ENCODE results near the gene C20orf96. TPM values are rescaled to one million over a fixed set of nuclear protein-coding genes. Genes with fewer than 3 reads are reported as not detected.

The C20orf96 gene
- total RNA-seq, 2 donors from 2014 or later = 4.3 to 4.5 TPM

DNA sequence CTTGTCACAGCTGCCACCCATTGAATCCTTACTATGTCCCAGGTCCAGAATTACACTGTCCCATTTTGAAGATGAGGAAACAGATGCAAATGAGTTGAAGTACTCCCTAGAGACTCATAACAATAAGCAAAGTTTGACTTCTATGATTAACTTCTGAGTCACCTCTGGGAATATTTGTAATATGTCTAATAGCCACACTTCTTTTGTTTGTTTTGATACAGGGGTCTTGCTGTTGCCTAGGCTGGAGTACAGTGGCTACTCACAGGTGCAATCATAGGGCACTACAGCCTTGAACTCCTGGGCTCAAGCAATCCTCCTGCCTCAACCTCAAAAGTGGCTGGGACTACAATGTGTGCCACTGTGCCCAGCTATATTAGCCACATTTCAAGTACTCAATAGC is 23.4 kb upstream of the C20orf96 start:
- no peak for DNase-seq (ENCODE audit: low spot score)
- intact Hi-C loops (cut with DNase I) = no loop called here

DNA sequence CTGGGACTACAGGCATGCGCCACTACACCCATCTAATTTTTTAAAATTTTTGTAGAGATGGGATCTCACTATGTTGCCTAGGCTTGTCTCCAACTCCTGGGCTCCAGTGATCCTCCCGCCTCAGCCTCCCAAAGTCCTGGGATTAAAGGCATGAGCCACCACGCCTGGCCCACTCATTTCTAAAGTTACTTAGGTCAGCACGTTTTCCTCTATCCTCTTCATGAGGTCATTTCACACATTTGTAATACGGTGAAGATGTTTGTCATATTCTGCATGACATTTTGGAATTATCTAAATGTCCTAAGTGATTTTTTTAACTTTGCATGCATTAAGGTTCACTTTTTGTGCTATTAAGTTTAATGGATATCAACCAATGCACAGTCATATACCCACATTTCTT is 22.9 kb upstream of the C20orf96 start:
- intact Hi-C loops (cut with DNase I) = no loop called here
- no peak for DNase-seq (ENCODE audit: low spot score)

DNA sequence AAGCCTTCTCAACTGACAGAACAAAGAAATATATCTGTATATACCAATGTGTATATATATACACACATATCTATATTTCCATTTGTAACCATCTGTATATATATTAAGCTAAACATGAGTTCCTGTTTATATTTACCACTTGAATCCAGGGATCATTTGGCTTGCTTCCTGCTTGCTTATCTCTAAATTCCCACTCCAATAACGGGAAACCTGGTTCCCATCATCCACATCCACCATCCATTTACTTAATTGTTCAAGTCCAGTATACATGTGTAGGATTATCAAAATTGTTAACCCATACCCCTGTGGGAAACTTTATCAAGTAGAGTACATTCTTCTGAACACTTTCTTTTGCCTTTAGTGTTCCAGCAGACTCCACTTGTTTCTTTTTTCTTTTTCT is 22.3 kb upstream of the C20orf96 start:
- no peak for DNase-seq (ENCODE audit: low spot score)
- intact Hi-C loops (cut with DNase I) = no loop called here

DNA sequence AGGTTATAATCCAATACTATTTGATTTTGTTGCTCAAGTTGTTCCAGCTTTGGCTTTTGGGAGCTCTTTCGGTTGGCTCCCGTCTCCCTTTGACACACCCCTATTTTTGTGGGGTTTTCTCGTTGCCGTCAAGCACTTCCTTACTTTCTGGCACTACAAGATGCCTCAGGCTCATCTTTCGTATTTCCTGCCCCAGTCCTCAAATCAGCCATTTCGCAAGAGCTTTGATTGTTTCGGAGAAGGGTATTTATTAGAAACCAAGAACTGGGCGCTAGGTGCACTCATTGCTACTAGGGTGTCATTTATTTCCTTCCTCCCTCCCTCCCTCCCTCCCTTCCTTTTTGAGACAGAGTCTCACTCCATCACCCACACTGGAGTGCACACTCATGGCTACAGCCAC is 21.5 kb upstream of the C20orf96 start:
- DNase-seq (ENCODE audit: low spot score) = no peak
- intact Hi-C loops (cut with DNase I) = no loop called here

DNA sequence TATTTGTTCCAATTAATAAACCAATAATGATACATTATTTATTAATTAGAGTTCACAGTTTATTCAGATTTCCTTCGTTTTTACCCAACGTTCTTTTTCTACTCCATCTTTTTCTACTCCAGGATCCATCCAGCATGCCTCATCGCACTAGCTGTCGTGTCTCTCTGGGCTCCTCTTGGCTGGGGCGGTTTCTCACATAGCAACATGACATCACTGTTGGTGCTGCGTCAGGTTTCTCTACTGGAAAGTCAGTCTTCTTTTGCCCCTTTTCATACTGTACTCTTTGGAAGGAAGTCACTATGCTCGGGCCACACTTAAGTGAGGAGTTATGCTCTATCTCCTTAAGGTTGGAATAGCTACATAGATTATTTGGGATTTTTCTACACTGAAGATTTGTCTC is 21.1 kb upstream of the C20orf96 start:
- intact Hi-C loops (cut with DNase I) = no loop called here
- DNase-seq (ENCODE audit: low spot score) = no peak

DNA sequence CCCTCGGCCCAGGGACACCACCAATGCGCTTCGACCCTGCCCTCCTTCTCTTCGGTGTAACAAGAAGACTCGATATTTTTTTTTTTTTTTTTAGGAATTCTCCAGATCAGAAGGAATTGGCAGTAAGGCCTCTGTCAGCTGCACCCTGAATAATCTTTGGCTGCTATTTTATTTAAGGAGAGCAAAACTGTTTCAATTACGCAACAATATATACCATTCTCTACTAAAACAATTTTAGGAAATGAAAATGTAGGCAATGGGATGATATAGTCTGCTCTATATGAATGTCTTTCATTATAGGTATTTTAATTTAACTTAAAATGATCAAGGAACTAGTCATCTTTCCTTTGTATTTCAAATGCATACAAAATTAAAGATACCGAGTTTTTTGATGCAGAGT is 20.1 kb upstream of the C20orf96 start:
- DNase-seq (ENCODE audit: low spot score) = no peak
- intact Hi-C loops (cut with DNase I) = no loop called here

DNA sequence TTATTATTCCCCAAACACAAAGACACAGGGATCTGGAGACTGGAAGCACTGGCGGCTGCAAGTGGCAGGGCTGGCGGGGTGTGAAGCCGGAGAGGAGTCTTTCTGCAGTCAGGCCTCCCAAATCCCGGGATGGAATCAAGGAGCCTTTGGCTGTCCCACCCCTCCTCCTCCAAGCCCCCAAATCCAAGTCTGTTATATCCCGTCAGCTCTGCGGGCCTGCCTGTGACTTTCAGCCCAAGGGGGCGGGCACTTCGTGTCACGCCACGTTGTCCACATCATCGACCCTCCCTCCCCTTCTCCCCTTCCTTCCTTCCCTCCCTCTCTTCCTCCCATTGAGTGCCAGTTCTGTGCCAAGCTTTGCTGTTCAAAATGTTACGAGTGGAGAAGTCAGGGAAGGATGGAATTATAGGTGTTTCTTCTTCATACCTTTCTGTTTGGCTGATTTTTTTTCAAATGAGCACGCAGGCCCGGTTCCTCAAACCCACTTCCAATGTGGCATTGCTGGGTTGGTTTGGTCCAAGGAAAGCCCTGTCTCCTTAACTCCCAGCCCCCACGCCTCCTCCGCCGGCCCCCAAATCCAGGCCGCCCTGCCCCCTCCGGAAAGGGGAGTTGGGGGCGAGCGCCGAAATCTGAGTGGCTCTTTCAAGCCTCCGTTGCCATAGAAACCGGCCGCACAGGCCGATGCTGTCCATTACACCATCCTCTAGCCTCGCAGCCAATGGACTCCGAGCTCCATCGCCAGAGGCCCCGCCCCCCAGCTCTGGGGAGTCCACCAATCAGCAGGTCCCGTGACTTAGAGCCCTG is 19.5 kb upstream of the C20orf96 start:
- intact Hi-C loops (cut with DNase I) = no loop called here

DNA sequence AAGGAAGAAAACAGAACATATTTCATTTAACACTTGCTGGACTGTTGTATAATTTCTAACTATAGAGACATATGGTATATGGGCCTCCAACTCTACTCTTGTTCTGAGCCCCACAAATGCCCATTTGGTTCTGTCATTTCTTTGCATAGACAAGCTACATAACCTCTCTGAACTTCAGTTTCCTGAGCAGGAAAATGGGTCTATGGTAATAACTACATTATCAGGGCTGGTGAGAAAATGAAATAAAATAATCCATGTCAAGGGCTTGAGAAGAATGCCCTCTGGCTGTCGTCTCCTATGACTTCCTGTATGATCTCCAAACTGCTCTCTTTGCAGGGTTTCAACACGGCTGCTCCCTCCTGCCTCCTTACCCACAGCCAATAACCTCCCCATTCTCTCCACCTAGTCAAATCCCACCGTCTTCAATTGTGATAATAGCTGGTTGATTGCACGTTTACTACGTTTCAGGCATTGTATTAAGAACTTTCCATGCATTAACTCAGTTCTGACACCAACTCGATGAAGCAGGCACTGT is 18.8 kb upstream of the C20orf96 start:
- intact Hi-C loops (cut with DNase I) = no loop called here
- no peak for DNase-seq (ENCODE audit: low spot score)

More for the DNA sequence above, 19.5 kb upstream of the C20orf96 start:
- DNase-seq (ENCODE audit: low spot score) = peak; percentile 99

DNA sequence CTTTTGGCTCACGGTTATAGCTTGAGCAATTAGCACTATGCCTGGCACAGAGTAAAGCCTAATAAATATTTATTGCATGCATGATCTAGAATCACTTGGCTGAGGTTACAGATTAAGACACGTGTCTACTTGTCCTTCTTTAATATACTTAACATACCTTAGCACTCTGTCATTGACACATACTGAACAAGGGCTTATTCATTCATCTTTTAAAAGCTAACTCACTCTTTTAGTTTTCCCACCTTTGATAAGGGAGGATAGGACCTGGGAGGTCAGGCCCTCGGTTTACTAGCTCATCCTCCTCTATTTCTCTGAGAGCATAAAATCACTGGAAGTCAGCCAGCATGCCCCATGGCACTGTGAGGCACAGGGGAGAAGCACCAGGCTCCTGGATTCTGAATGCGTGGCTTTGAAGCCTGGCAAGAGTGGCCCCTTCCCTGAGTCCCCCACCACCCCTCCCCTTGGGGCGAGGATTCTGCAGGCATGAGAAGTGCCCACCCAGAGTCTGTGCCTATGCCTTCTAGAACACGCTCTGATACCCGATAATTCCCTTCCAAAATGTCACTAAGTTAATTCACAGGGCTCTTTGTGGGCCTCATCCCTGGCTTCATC is 18.0 kb upstream of the C20orf96 start:
- no peak for DNase-seq (ENCODE audit: low spot score)
- intact Hi-C loops (cut with DNase I) = no loop called here

DNA sequence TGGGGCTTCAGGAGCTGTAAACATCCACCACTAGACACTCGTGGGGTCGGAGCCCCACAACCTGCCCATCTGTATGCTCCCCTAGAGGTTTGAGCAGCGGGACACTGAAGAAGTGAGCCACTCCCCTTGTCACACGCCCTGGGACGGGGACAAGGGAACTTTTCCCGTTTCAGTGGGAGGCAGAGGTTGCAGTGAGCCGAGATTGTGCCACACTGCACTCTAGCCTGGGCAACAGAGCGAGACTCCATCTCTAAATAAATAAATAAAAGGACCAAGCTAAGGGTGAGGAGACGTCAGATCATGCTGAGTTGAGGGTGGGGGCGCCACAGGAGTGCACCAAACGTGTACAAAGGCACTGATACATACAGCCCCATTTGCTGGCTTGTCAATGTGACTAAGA is 15.2 kb upstream of the C20orf96 start:
- intact Hi-C loops (cut with DNase I) = no loop called here
- no peak for DNase-seq (ENCODE audit: low spot score)

DNA sequence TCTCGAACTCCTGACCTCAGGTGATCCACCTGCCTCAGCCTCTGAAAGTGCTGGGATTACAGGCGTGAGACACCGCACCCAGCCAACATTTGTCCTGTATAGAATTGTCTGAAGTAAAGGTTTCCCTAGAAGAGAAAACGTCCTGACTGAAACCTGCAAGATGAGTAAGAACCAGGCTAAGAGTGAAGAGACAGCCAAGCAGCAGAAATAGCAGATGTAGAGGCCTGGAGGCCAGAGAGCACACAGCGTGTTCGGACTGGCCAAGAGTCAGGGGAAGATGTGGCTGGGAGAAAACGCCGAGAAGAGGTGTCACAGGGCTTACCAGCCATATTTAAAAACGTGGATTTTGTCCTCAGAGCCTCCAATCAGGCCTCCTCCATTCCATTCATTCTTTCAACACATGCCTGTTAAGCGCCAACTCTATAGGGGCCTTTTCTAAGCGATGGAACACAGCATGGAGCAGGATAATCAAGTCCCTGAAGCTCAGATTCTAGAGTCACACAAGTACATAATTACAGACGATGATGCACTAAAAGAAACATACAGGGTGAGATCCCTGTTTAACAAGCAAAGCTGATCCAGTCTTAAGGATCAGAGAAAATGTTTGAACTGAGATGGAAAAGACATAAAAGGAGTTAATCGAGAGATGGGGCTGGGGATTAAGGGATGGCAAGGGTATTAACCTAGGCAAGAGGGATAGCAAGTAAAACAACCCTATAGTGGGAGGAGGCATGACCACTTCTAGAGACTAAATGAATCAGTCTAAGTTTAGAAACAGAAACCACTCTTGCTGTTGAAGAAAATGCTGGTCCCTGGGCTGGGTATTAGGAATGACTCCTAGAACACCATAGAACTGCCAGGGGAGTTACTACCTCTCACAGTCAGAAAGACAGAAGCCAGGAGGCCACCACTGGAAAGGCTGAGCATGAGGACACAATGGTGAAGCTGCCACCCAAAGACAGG is 11.6 kb upstream of the C20orf96 start:
- intact Hi-C loops (cut with DNase I) = no loop called here
- DNase-seq (ENCODE audit: low spot score) = no peak

DNA sequence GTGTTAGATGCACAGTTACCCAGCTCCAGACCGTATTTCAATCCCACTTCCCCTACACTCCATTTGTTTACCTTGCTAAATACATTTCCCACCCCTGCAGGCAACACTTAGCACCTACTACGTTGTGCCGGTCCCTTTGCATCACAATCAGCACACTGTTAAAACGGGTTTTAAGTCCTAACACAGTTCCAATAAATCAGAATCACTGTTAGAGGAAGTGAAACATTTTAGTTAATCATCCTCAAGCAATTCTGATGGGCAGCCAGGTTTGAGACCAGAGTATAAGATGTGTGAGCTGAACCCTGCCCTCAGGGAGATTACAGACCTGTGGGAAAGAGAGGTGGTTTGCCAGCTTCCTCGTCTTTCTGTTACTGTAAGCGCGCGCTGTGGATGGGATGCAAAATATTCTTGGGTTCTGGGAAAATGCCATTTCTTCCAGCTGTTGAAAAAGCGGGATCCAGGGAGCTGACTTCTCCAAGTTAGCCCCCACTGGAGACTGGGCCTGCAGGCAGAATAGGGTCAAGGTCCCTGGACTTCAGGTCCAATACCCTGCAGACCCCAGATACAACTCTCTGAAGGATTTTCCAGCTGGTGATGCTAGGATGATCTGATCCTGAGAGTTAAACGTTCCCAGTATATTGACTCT is 9.9 kb upstream of the C20orf96 start:
- intact Hi-C loops (cut with DNase I) = no loop called here
- DNase-seq (ENCODE audit: low spot score) = no peak

DNA sequence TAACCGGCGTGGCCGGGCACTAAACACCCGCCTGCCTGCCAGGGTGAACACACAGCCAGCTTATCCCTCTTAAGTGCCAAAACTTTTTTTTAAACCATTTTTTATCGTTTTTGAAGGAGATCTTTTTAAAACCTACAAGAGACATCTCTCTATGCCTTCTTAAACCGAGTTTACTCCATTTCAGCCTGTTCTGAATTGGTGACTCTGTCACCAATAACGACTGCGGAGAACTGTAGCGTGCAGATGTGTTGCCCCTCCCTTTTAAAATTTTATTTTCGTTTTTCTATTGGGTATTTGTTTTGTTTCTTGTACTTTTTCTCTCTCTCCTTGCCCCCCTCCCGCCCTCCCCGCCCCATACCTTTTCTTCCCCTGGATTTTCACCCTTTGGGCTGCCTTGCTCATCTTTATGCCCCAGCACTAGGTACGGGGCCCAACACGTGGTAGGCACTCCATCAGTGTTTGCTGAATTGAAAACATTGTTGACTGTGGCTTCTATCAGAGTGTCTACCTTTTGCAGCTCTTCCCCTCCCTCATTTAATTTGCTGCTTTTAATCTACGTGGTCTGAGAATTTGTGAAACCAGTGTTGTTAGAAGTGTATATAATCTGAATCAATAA is 8.3 kb upstream of the C20orf96 start:
- intact Hi-C loops (cut with DNase I) = no loop called here
- no peak for DNase-seq (ENCODE audit: low spot score)

DNA sequence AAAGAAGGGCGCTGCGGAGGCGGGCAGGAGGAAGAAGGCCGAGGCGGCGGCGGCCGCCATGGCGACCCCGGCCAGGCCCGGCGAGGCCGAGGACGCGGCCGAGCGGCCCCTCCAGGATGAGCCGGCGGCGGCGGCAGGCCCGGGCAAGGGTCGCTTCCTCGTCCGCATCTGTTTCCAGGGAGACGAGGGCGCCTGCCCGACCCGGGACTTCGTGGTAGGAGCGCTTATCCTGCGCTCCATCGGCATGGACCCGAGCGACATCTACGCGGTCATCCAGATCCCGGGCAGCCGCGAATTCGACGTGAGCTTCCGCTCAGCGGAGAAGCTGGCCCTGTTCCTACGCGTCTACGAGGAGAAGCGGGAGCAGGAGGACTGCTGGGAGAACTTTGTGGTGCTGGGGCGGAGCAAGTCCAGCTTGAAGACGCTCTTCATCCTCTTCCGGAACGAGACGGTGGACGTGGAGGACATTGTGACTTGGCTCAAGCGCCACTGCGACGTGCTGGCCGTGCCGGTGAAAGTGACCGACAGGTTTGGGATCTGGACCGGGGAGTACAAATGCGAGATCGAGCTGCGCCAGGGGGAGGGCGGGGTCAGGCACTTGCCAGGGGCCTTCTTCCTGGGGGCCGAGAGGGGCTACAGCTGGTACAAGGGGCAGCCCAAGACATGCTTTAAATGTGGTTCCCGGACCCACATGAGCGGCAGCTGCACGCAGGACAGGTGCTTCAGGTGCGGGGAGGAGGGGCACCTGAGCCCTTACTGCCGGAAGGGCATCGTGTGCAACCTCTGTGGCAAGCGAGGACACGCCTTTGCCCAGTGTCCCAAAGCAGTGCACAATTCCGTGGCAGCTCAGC is 7.6 kb upstream of the C20orf96 start:
- intact Hi-C loops (cut with DNase I) = no loop called here
- DNase-seq (ENCODE audit: low spot score) = peak; percentile 92

DNA sequence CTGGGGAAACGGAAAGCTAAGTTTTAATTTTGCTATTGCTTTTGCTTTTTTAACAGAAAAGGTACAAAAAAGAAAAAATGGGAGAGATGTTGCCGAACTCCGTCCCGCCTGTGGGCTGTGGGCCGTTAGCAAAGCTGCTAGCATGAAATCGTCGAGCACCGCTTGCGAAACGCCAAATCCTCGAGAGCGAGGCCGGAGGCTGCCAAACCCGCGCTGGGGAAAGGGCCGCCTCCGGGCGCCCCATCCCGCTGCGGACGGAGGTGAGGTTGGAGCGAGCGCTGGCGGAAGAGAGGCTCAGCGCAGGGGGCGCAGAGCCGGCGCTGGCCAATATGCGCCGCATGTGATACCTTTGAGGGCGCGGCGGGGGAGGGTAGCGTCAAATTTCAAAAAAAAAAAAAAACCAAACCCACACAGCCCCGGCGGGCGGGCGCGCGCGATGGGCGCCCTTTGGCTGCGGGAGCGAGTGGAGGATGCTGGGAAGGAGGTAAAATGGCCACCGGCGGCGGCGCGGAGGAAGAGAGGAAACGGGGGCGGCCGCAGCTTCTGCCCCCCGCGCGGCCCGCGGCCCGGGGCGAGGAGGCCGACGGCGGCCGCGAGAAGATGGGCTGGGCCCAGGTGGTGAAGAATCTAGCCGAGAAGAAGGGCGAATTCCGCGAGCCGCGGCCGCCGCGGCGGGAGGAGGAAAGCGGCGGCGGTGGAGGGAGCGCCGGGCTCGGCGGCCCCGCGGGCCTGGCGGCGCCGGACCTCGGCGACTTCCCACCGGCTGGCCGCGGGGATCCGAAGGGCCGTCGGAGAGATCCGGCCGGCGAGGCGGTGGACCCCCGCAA is 6.8 kb upstream of the C20orf96 start, which contains the start of gene ZCCHC3:
TSS of gene ZCCHC3 (plus strand) at position 473 of the 827 bp plus-strand sequence. CDS start at position 490, 17 bp downstream.
- peak; percentile 97 for DNase-seq (ENCODE audit: low spot score)
- intact Hi-C loops (cut with DNase I) = no loop called here

DNA sequence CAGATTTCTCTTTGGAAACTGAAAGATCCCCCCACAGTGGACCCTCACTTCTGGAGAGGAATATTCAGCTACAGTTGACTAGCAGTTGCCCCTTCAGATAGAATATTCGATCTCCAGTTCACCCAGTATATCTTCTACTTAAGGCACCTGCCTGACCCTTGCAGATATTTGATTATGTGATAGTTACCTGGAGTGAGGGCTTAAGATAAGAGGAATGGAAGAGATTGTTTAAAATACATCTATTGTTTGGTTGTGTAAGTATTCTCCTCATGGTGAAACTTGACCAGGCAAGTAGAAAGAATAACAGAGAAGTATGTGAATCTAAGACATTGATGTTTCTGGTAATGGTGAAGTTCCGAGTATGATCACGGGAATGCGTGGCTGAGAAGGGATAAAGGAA is 5.3 kb upstream of the C20orf96 start:
- no peak for DNase-seq (ENCODE audit: low spot score)
- intact Hi-C loops (cut with DNase I) = no loop called here

DNA sequence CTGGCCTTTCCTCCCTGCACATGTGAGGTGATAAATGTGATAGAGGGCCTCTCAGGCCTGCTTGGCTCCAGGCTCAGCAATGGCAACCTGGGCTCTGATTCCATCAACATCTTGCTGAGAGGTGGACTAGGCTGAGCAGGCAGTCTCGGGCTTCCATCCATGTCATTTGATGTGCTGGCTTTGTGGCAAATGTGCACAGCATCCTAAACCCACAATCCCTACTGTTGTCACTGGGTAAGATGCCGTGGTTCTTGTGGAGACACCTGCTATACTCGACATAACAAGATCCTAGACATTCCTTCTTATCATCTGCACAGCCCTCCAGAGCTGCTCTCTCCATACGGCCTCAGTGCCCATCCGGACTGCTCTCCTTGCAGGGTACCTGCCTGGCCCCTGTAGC is 4.1 kb upstream of the C20orf96 start:
- DNase-seq (ENCODE audit: low spot score) = no peak
- intact Hi-C loops (cut with DNase I) = no loop called here
